H9 (cell line): ENCODE data around the gene EZH1. TPM values are rescaled to one million over a fixed set of nuclear protein-coding genes. Genes with fewer than 3 reads are reported as not detected.

ENCODE experiments used
- DNase-seq: peaks from one replicate; pipeline ENCODE4 v3.0.0-alpha.2; 2017
- H2AFZ ChIP-seq: one replicate; pipeline ENCODE4 v1.6.1; 2013; ENCODE audit warnings: mild to moderate bottlenecking, low read length, control low read depth, moderate library complexity
- H2AK5ac ChIP-seq: 2 replicates; pipeline ENCODE4 v1.6.1; 2013; ENCODE audit warnings: low read length, control low read depth, mixed read lengths; ENCODE audit not compliant: insufficient read length
- H2BK120ac ChIP-seq: one replicate; pipeline ENCODE4 v1.6.1; 2013; ENCODE audit warnings: low read depth, mild to moderate bottlenecking, low read length, control low read depth, inconsistent platforms; ENCODE audit not compliant: poor library complexity, severe bottlenecking
- H2BK12ac ChIP-seq: 2 replicates; pipeline ENCODE4 v1.6.1; 2013; ENCODE audit warnings: low read length, control low read depth, mixed read lengths, low read depth; ENCODE audit not compliant: insufficient read length
- H2BK15ac ChIP-seq: 2 replicates; pipeline ENCODE4 v1.6.1; 2013; ENCODE audit warnings: low read depth, low read length, control low read depth
- H2BK20ac ChIP-seq: one replicate; pipeline ENCODE4 v1.6.1; 2013; ENCODE audit warnings: low read depth, mild to moderate bottlenecking, low read length, control low read depth, inconsistent platforms; ENCODE audit not compliant: poor library complexity, severe bottlenecking
- H2BK5ac ChIP-seq: 2 replicates; pipeline ENCODE4 v1.6.1; 2013; ENCODE audit warnings: low read length, control low read depth, mixed read lengths; ENCODE audit not compliant: insufficient read length
- H3K14ac ChIP-seq: 2 replicates; pipeline ENCODE4 v1.6.1; 2013; ENCODE audit warnings: low read length, control low read depth; ENCODE audit not compliant: insufficient read depth
- H3K18ac ChIP-seq: 2 replicates; pipeline ENCODE4 v1.6.1; 2013; ENCODE audit warnings: low read depth, mild to moderate bottlenecking, mixed read lengths, low read length, control low read depth; ENCODE audit not compliant: insufficient read length
- H3K23ac ChIP-seq: 2 replicates; pipeline ENCODE4 v1.6.1; 2013; ENCODE audit warnings: low read length, control low read depth, mixed read lengths, low read depth; ENCODE audit not compliant: insufficient read length
- H3K23me2 ChIP-seq: 2 replicates; pipeline ENCODE4 v1.6.1; 2013; ENCODE audit warnings: low read depth, mild to moderate bottlenecking, mixed read lengths, low read length, control low read depth; ENCODE audit not compliant: insufficient read length, poor library complexity, severe bottlenecking
- H3K27ac ChIP-seq: 2 replicates; pipeline ENCODE4 v1.5.1; 2013; ENCODE audit warnings: low read length, control low read depth, mixed read lengths, low read depth; ENCODE audit not compliant: insufficient read length
- H3K27me3 ChIP-seq: 2 replicates; pipeline ENCODE4 v1.6.1; 2013; ENCODE audit warnings: low read length, control low read depth, inconsistent platforms; ENCODE audit not compliant: insufficient read depth
- H3K4ac ChIP-seq: 2 replicates; pipeline ENCODE4 v1.6.1; 2013; ENCODE audit warnings: low read depth, mild to moderate bottlenecking, control low read depth, inconsistent platforms, low read length, moderate library complexity
- H3K4me1 ChIP-seq: 2 replicates; pipeline ENCODE4 v1.6.1; 2013; ENCODE audit warnings: low read length, control low read depth, inconsistent platforms; ENCODE audit not compliant: insufficient read depth
- H3K4me2 ChIP-seq: 2 replicates; pipeline ENCODE4 v1.6.1; 2013; ENCODE audit warnings: low read length, control low read depth, mixed read lengths; ENCODE audit not compliant: insufficient read length, insufficient read depth
- H3K56ac ChIP-seq: 2 replicates; pipeline ENCODE4 v1.6.1; 2013; ENCODE audit warnings: low read depth, mild to moderate bottlenecking, mixed read lengths, low read length, control low read depth; ENCODE audit not compliant: insufficient read length
- H3K79me1 ChIP-seq: 2 replicates; pipeline ENCODE4 v1.6.1; 2013; ENCODE audit warnings: low read depth, mild to moderate bottlenecking, moderate library complexity, low read length, control low read depth, inconsistent platforms; ENCODE audit not compliant: insufficient read depth, poor library complexity, severe bottlenecking
- H3K79me2 ChIP-seq: 2 replicates; pipeline ENCODE4 v1.6.1; 2013; ENCODE audit warnings: low read length, control low read depth, inconsistent platforms; ENCODE audit not compliant: insufficient read depth
- H3K9ac ChIP-seq: 2 replicates; pipeline ENCODE4 v1.6.1; 2013; ENCODE audit warnings: low read length, control low read depth, mixed read lengths; ENCODE audit not compliant: insufficient read length; ENCODE audit errors: extremely low read depth
- H3K9me3 ChIP-seq: one replicate; pipeline ENCODE4 v1.6.1; 2013; ENCODE audit warnings: low read depth, low read length, inconsistent platforms; ENCODE audit not compliant: control insufficient read depth
- H3T11ph ChIP-seq: one replicate; pipeline ENCODE4 v1.6.1; 2013; ENCODE audit warnings: mild to moderate bottlenecking, low read length, control low read depth, inconsistent platforms
- H4K20me1 ChIP-seq: one replicate; pipeline ENCODE4 v1.6.1; 2013; ENCODE audit not compliant: control insufficient read depth, insufficient read length, insufficient read depth
- H4K5ac ChIP-seq: 2 replicates; pipeline ENCODE4 v1.6.1; 2013; ENCODE audit warnings: low read depth, mild to moderate bottlenecking, mixed read lengths, low read length, control low read depth; ENCODE audit not compliant: insufficient read length
- H4K8ac ChIP-seq: replicated peaks from 2 replicates; pipeline ENCODE4 v1.6.1; 2013; ENCODE audit warnings: low read length, control low read depth, mixed read lengths, low read depth; ENCODE audit not compliant: insufficient read length
- H4K91ac ChIP-seq: 2 replicates; pipeline ENCODE4 v1.6.1; 2013; ENCODE audit warnings: low read depth, mild to moderate bottlenecking, moderate library complexity, mixed read lengths, low read length, control low read depth; ENCODE audit not compliant: insufficient read length
- H3K27ac Mint-ChIP-seq, 3 experiments: 2 replicates in 2 of 3; 3 replicates in 1 of 3; pipeline ENCODE4 v1.8.0; 2020 to 2021; ENCODE audit warnings: mixed read lengths in 3 of 3, mild to moderate bottlenecking in 1 of 3, moderate library complexity in 1 of 3
- H3K27me3 Mint-ChIP-seq: 2 replicates; pipeline ENCODE4 v1.8.0; 2021; ENCODE audit warnings: low read depth, mild to moderate bottlenecking, moderate library complexity, mixed read lengths
- H3K36me3 Mint-ChIP-seq, 3 experiments: 2 replicates in 2 of 3; 3 replicates in 1 of 3; pipeline ENCODE4 v1.8.0; 2020 to 2021; ENCODE audit warnings: low read depth in 3 of 3, mixed read lengths in 3 of 3; ENCODE audit not compliant: insufficient read depth in 1 of 3
- H3K4me1 Mint-ChIP-seq, 2 experiments: 2 replicates each; pipeline ENCODE4 v1.8.0; 2020; ENCODE audit warnings: mixed read lengths in 2 of 2
- H3K4me3 Mint-ChIP-seq, 2 experiments: 2 replicates in 1 of 2; 3 replicates in 1 of 2; pipeline ENCODE4 v1.8.0; 2020 to 2021; ENCODE audit warnings: mild to moderate bottlenecking in 2 of 2, mixed read lengths in 2 of 2, moderate library complexity in 1 of 2
- H3K9me3 Mint-ChIP-seq, 2 experiments: 2 replicates in 1 of 2; 3 replicates in 1 of 2; pipeline ENCODE4 v1.8.0; 2020; ENCODE audit warnings: mild to moderate bottlenecking in 2 of 2, mixed read lengths in 2 of 2, moderate library complexity in 1 of 2
- WGBS: extraction: QIAGEN DNeasy Blood & Tissue Kit; methylation state at CpG from one replicate; pipeline ENCODE4 v1.1.7; 2013; ENCODE audit warnings: missing lambda C conversion rate, low lambda C conversion rate, mixed read lengths; ENCODE audit not compliant: insufficient read length; ENCODE audit errors: extremely low coverage; 5-methylcytosine and 5-hydroxymethylcytosine counted together
- total RNA-seq: library from RNA; stranded (reverse); gene quantifications from 2 replicates; pipeline ENCODE4 v1.2.1, GENCODE V29; 2021
- TF ChIP-seq, protein P1 (sequence below): fragments of 200-600 bp; sonication (generic); conservative IDR thresholded peaks from 3 replicates; pipeline ENCODE4 v1.8.0; 2021; ENCODE audit warnings: antibody characterized with exemption, mild to moderate bottlenecking

EZH1 gene
- total RNA-seq, 1 experiment from 2014 or later, result 17.9 TPM

DNA sequence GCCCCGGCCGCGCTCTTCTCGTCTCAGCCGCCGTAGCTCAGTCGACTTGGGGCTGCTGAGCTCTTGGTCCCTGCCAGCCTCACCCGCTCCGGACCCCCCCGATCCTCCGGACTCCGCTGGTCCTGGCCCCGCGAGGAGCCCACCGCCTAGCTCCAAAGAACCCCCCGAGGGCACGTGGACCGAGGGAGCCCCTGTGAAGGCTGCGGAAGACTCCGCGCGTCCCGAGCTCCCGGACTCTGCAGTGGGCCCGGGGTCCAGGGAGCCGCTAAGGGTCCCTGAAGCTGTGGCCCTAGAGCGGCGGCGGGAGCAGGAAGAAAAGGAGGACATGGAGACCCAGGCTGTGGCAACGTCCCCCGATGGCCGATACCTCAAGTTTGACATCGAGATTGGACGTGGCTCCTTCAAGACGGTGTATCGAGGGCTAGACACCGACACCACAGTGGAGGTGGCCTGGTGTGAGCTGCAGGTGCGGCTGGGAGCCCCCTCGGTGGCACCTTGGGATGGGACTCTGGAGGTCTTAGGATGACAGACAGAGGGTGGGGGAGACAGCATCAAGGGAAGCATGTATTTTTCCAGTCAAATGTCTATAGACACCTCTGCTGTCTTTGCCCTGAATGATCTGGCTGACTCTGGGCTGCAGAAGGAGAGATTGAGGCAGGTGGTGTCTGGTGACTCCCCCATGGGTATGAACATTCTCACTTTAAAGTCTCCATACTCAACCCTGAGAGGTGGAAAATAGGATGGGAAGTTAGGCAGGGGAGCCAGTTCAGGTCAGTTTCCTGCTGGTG lies 36.2 kb upstream of the EZH1 start:
- no peak overlapping the region for H4K5ac ChIP-seq
- H2BK120ac ChIP-seq, result no peak overlapping the region
- H3K4ac ChIP-seq, result no peak overlapping the region
- no peak overlapping the region for H4K91ac ChIP-seq
- H4K8ac ChIP-seq, result no peak overlapping the region
- H3K4me1 Mint-ChIP-seq, result peaks cover 21 to 22% of the 10 kb centered on the region in 2 experiments
- no peaks in the 10 kb centered on the region for H3K9me3 Mint-ChIP-seq
- no peak overlapping the region for H3K27ac Mint-ChIP-seq
- no peaks in the 10 kb centered on the region for H4K20me1 ChIP-seq
- H2AFZ ChIP-seq, result no peak overlapping the region
- no peak overlapping the region for H2BK15ac ChIP-seq
- no peak overlapping the region for H3K18ac ChIP-seq
- H3K27ac ChIP-seq, result no peak overlapping the region
- peak overlapping the region; percentile 47 for H3K4me2 ChIP-seq
- H3K27me3 ChIP-seq, result peaks cover 10% of the 10 kb centered on the region; the same call in 1 of the 2 replicates
- no peak overlapping the region for H3T11ph ChIP-seq
- H3K27me3 Mint-ChIP-seq, result peaks cover 28% of the 10 kb centered on the region
- no CpG with 5 or more reads among the region's 39 CpGs for WGBS
- H3K9ac ChIP-seq, result no peak overlapping the region
- H2AK5ac ChIP-seq, result no peak overlapping the region
- no peaks in the 10 kb centered on the region for H3K79me1 ChIP-seq
- no peaks in the 10 kb centered on the region for H3K9me3 ChIP-seq
- no peak overlapping the region for H2BK5ac ChIP-seq
- no peak overlapping the region for H2BK20ac ChIP-seq
- no peak overlapping the region for H3K23ac ChIP-seq
- peaks cover 3 to 29% (median 28%) of the 10 kb centered on the region in 3 experiments for H3K36me3 Mint-ChIP-seq
- peak overlapping the region; percentile 60 to 80 for H3K4me3 Mint-ChIP-seq
- DNase-seq, result peak; percentile 37
- H3K4me1 ChIP-seq, result no peaks in the 10 kb centered on the region
- H3K79me2 ChIP-seq, result no peaks in the 10 kb centered on the region
- TF ChIP-seq, protein P1, sequence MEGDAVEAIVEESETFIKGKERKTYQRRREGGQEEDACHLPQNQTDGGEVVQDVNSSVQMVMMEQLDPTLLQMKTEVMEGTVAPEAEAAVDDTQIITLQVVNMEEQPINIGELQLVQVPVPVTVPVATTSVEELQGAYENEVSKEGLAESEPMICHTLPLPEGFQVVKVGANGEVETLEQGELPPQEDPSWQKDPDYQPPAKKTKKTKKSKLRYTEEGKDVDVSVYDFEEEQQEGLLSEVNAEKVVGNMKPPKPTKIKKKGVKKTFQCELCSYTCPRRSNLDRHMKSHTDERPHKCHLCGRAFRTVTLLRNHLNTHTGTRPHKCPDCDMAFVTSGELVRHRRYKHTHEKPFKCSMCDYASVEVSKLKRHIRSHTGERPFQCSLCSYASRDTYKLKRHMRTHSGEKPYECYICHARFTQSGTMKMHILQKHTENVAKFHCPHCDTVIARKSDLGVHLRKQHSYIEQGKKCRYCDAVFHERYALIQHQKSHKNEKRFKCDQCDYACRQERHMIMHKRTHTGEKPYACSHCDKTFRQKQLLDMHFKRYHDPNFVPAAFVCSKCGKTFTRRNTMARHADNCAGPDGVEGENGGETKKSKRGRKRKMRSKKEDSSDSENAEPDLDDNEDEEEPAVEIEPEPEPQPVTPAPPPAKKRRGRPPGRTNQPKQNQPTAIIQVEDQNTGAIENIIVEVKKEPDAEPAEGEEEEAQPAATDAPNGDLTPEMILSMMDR, result no peak
- no peak overlapping the region for H2BK12ac ChIP-seq
- peaks cover 8% of the 10 kb centered on the region for H3K23me2 ChIP-seq
- H3K56ac ChIP-seq, result no peak overlapping the region
- no peak overlapping the region; the same call in 1 of the 2 replicates for H3K14ac ChIP-seq
